Inflammatory macrophage treated with lipopolysaccharide for 1 hour (primary cell): Measurements from ENCODE around the gene COX6A2.
"Not testable (repeated sequence)": the region's sequence is repeated elsewhere in the genome, so short reads cannot be mapped to it uniquely, and the experiment has no call there.

Experiments
- DNase-seq, 2 donors: peaks; one replicate each; pipeline ENCODE4 v3.0.0-alpha.2; 2020 to 2022

The COX6A2 gene

GRCh38 chr16:31461921-31462804, 34.0 kb upstream of the COX6A2 start:
- DNase-seq: no peak

- no peak for DNase-seq
These were observed 33.2 kb upstream of the COX6A2 start for GRCh38 chr16:31461201-31461920.

GRCh38 chr16:31460582-31461002, 32.4 kb upstream of the COX6A2 start:
- DNase-seq: peak; percentile 33 to 49

GRCh38 chr16:31459687-31460581, 31.8 kb upstream of the COX6A2 start:
- DNase-seq: peak; percentile 99 to 100

GRCh38 chr16:31458844-31459686, 30.9 kb upstream of the COX6A2 start, which contains the start of gene ARMC5:
TSS of gene ARMC5 (plus strand) at chr16:31459501. CDS start at chr16:31459525, 24 bp downstream.
- peak; percentile 96 to 97 for DNase-seq

GRCh38 chr16:31458073-31458843, 30.1 kb upstream of the COX6A2 start:
- peak; percentile 66 to 76 for DNase-seq

GRCh38 chr16:31456988-31457360, 28.8 kb upstream of the COX6A2 start:
- no peak for DNase-seq

GRCh38 chr16:31455601-31456314, 27.6 kb upstream of the COX6A2 start:
- DNase-seq: peak; percentile 40

GRCh38 chr16:31453255-31454204, 25.4 kb upstream of the COX6A2 start:
- peak; percentile 94 to 99 for DNase-seq

GRCh38 chr16:31452631-31453106, 24.5 kb upstream of the COX6A2 start:
- no peak for DNase-seq

GRCh38 chr16:31451681-31452351, 23.7 kb upstream of the COX6A2 start:
- peak; percentile 35 to 38 for DNase-seq

GRCh38 chr16:31451201-31451600, 23.0 kb upstream of the COX6A2 start:
- DNase-seq: no peak

- not testable (repeated sequence) for DNase-seq
These were observed 17.8 kb upstream of the COX6A2 start for GRCh38 chr16:31445931-31446330.

- no peak for DNase-seq
These were observed 13.8 kb upstream of the COX6A2 start for GRCh38 chr16:31441956-31442355.

- DNase-seq: no peak
These were observed 12.5 kb upstream of the COX6A2 start for GRCh38 chr16:31440516-31441184.

GRCh38 chr16:31439519-31439918, 11.4 kb upstream of the COX6A2 start:
- DNase-seq: no peak

- not testable (repeated sequence) for DNase-seq
These were observed 10.9 kb upstream of the COX6A2 start for GRCh38 chr16:31439023-31439422.

GRCh38 chr16:31438414-31438813, 10.3 kb upstream of the COX6A2 start:
- DNase-seq: no peak
